Measurements from ENCODE around the gene NLRX1.

DNA sequence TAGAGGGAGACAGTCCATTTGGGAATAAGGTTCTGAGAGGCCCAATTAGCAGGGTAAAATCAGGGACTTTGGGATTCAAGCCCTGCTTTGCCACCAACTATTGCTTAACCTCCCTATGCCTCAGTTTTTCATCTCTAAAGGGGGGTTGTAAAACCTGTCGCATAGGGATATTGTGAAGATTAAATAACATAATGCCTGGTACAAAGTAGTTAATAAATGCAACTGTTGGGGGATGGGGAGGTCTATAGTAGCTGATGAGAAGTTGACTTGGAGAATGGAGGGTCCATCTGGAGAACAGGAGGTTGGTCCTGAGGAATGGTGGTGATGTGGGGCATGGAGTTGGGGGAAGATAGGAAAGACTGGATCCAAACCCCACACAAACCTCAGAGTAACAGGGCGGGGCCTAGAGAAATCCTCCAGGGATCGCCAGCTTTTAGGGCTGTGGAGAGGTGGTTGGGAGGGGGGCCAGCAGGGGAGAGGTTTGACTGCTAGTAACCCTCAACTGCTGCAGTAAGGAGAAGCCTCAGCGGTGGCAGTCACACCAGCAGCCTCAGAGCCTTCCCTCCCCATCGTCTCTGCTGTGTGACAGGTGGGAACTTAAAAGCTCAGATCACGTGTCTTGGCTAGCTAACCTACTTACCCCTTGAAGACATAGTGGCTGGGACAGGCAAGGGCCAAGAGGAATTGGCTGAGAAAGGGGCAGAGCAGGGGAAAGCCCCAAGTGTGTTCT lies 20.8 kb upstream of the NLRX1 start:
- TF ChIP-seq TEAD4 (IDR thresholded peaks at IDR 0.05) (no peak), EGR1 (IDR thresholded peaks at IDR 0.05) (no peak), TAF1 (IDR thresholded peaks at IDR 0.05; ENCODE audit: low read depth) (no peak), CREB1 (IDR thresholded peaks at IDR 0.05; ENCODE audit: low read depth) (no peak)
- TF ChIP-seq, protein P1, sequence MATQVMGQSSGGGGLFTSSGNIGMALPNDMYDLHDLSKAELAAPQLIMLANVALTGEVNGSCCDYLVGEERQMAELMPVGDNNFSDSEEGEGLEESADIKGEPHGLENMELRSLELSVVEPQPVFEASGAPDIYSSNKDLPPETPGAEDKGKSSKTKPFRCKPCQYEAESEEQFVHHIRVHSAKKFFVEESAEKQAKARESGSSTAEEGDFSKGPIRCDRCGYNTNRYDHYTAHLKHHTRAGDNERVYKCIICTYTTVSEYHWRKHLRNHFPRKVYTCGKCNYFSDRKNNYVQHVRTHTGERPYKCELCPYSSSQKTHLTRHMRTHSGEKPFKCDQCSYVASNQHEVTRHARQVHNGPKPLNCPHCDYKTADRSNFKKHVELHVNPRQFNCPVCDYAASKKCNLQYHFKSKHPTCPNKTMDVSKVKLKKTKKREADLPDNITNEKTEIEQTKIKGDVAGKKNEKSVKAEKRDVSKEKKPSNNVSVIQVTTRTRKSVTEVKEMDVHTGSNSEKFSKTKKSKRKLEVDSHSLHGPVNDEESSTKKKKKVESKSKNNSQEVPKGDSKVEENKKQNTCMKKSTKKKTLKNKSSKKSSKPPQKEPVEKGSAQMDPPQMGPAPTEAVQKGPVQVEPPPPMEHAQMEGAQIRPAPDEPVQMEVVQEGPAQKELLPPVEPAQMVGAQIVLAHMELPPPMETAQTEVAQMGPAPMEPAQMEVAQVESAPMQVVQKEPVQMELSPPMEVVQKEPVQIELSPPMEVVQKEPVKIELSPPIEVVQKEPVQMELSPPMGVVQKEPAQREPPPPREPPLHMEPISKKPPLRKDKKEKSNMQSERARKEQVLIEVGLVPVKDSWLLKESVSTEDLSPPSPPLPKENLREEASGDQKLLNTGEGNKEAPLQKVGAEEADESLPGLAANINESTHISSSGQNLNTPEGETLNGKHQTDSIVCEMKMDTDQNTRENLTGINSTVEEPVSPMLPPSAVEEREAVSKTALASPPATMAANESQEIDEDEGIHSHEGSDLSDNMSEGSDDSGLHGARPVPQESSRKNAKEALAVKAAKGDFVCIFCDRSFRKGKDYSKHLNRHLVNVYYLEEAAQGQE (IDR thresholded peaks at IDR 0.05; ENCODE audit: low read depth): no peak

Data from Ishikawa (cell line).